ENCODE measurements around the gene PDS5B. TPM values are rescaled to one million over a fixed set of nuclear protein-coding genes. Genes with fewer than 3 reads are reported as not detected.

PDS5B gene
- total RNA-seq, 4 donors from 2014 or later = 26.6 to 61.1 (median 28.9) TPM

GRCh38 chr13:32577032-32577431 lies 9.2 kb upstream of the PDS5B start:
- TF ChIP-seq POLR2A (IDR thresholded peaks at IDR 0.05) (no peak), CTCF (IDR thresholded peaks at IDR 0.05) (no peak)
- no peak for DNase-seq
- Histone ChIP-seq H3K4me3 (no peak overlapping the region), H3K4me1 (no peaks in the 10 kb centered on the region), H3K27me3 (no peaks in the 10 kb centered on the region), H3K36me3 (no peaks in the 10 kb centered on the region), H3K27ac (no peak overlapping the region), H3K9me3 (peaks cover 0 to 11% (median 4%) of the 10 kb centered on the region in 4 donors)

GRCh38 chr13:32581177-32581786 lies 5.0 kb upstream of the PDS5B start:
- no peak overlapping the region for H3K4me3 ChIP-seq
- H3K4me1 ChIP-seq = no peaks in the 10 kb centered on the region
- no peak overlapping the region for H3K27ac ChIP-seq
- DNase-seq = no peak
- TF ChIP-seq CTCF (IDR thresholded peaks at IDR 0.05) (peak in 4 of 6 experiments; percentile 39 to 53 (median 48)), POLR2A (IDR thresholded peaks at IDR 0.05) (no peak)
- no peaks in the 10 kb centered on the region for H3K36me3 ChIP-seq
- H3K9me3 ChIP-seq = peaks cover 0 to 11% (median 4%) of the 10 kb centered on the region in 4 donors
- no peaks in the 10 kb centered on the region for H3K27me3 ChIP-seq

- no peak overlapping the region for H3K27ac ChIP-seq
- no peaks in the 10 kb centered on the region for H3K36me3 ChIP-seq
- H3K4me3 ChIP-seq = no peak overlapping the region
- no peaks in the 10 kb centered on the region for H3K4me1 ChIP-seq
- H3K27me3 ChIP-seq = no peaks in the 10 kb centered on the region
- no peak for DNase-seq
- TF ChIP-seq POLR2A (IDR thresholded peaks at IDR 0.05) = no peak
- no peak for TF ChIP-seq CTCF (IDR thresholded peaks at IDR 0.05)
- peaks cover 0 to 11% (median 4%) of the 10 kb centered on the region in 4 donors for H3K9me3 ChIP-seq
Observed at GRCh38 chr13:32582281-32582680, 4.0 kb upstream of the PDS5B start.

- H3K36me3 ChIP-seq = no peaks in the 10 kb centered on the region
- no peak for DNase-seq
Observed at GRCh38 chr13:32582991-32583390, 3.3 kb upstream of the PDS5B start.

GRCh38 chr13:32585550-32586079 lies 637 bp upstream of the PDS5B start:
- peak overlapping the region; percentile 2 to 98 (median 77) for H3K27ac ChIP-seq
- DNase-seq = peak in 1 of 3 donors; percentile 22
- no peak for TF ChIP-seq CTCF (IDR thresholded peaks at IDR 0.05)
- no peak for TF ChIP-seq POLR2A (IDR thresholded peaks at IDR 0.05)

More at GRCh38 chr13:32582991-32583390, 3.3 kb upstream of the PDS5B start:
- Histone ChIP-seq H3K27ac (no peak overlapping the region), H3K9me3 (peaks cover 0 to 6% (median 2%) of the 10 kb centered on the region in 4 donors), H3K4me1 (no peaks in the 10 kb centered on the region), H3K27me3 (no peaks in the 10 kb centered on the region), H3K4me3 (no peak overlapping the region)
- no peak for TF ChIP-seq CTCF (IDR thresholded peaks at IDR 0.05)
- TF ChIP-seq POLR2A (IDR thresholded peaks at IDR 0.05) = no peak

More at GRCh38 chr13:32585550-32586079, 637 bp upstream of the PDS5B start:
- peak overlapping the region; percentile 56 to 97 (median 84) for H3K4me3 ChIP-seq
- H3K9me3 ChIP-seq = no peaks in the 10 kb centered on the region
- no peaks in the 10 kb centered on the region for H3K36me3 ChIP-seq
- H3K27me3 ChIP-seq = no peaks in the 10 kb centered on the region
- H3K4me1 ChIP-seq = peaks cover 0 to 7% (median 0%) of the 10 kb centered on the region in 4 donors

Data from Peyer's patch (tissue), 4 donors.